Testis (tissue), 3 donors: ENCODE results near the gene BLZF1. TPM values are rescaled to one million over a fixed set of nuclear protein-coding genes. Genes with fewer than 3 reads are reported as not detected.

Experiments used
- DNase-seq: peaks from one replicate; pipeline ENCODE4 v3.0.0-alpha.2; 2019
- H3K27ac ChIP-seq, 2 donors: fragments of 200-600 bp; sonication (generic); one replicate each; pipeline ENCODE4 v1.5.1; 2019
- H3K27me3 ChIP-seq: fragments of 200-600 bp; sonication (generic); one replicate; pipeline ENCODE4 v1.5.1; 2019
- H3K36me3 ChIP-seq: fragments of 200-600 bp; sonication (generic); one replicate; pipeline ENCODE4 v1.5.1; 2017; ENCODE audit warnings: low read depth; ENCODE audit errors: missing control alignments
- H3K4me1 ChIP-seq: fragments of 200-600 bp; sonication (generic); one replicate; pipeline ENCODE4 v1.5.1; 2019
- H3K4me3 ChIP-seq, 2 donors: fragments of 200-600 bp; sonication (generic); one replicate each; pipeline ENCODE4 v1.5.1; 2017 to 2019
- H3K9me3 ChIP-seq: fragments of 200-600 bp; sonication (generic); one replicate; pipeline ENCODE4 v1.5.1; 2017
- POLR2A ChIP-seq: fragments of 450-650 bp; IDR thresholded peaks from one replicate; pipeline ENCODE4 v1.6.1; 2017; ENCODE audit warnings: antibody characterized with exemption, mild to moderate bottlenecking, moderate library complexity
- WGBS, 2 donors: methylation state at CpG; one replicate each; pipeline ENCODE4 v1.1.5; 2018; 5-methylcytosine and 5-hydroxymethylcytosine counted together
- intact Hi-C: fragments of 100-400 bp; cut with DNase I; formaldehyde crosslinking; loops from one replicate; pipeline ENCODE4 v1.15.1; 2023; ENCODE audit warnings: low total_unique reads
- polyA plus RNA-seq: library from polyadenylated mRNA; stranded (reverse); fragments of 350-450 nt; fragmentation: Illumina TruSeq; extraction: RNeasy Lipid Tissue Mini Kit (QIAGEN cat#74804); gene quantifications from one replicate; pipeline ENCODE4 v1.2.3, GENCODE V29; 2014; ENCODE audit warnings: low read depth, low replicate concordance; ENCODE audit not compliant: insufficient read depth
- total RNA-seq, 2 donors: library from RNA; depleted of rRNA; stranded (reverse); fragments of >200 nt; gene quantifications; one replicate each; pipeline ENCODE4 v1.2.3, GENCODE V29; 2016
- TF ChIP-seq, protein P1 (sequence below), 3 experiments: fragments of 450-650 bp in 2 of 3; fragments of 200-600 bp in 1 of 3; sonication (generic) in 1 of 3; IDR thresholded peaks; one replicate each; pipeline ENCODE4 v1.5.1; 2016 to 2019; ENCODE audit warnings: antibody characterized with exemption in 3 of 3, mild to moderate bottlenecking in 2 of 3, moderate library complexity in 1 of 3

BLZF1 gene
- total and polyA plus RNA-seq, 3 donors from 2014 or later = 33.4 to 44.2 (median 35.1) TPM

- DNase-seq = no peak
- TF ChIP-seq, protein P1, sequence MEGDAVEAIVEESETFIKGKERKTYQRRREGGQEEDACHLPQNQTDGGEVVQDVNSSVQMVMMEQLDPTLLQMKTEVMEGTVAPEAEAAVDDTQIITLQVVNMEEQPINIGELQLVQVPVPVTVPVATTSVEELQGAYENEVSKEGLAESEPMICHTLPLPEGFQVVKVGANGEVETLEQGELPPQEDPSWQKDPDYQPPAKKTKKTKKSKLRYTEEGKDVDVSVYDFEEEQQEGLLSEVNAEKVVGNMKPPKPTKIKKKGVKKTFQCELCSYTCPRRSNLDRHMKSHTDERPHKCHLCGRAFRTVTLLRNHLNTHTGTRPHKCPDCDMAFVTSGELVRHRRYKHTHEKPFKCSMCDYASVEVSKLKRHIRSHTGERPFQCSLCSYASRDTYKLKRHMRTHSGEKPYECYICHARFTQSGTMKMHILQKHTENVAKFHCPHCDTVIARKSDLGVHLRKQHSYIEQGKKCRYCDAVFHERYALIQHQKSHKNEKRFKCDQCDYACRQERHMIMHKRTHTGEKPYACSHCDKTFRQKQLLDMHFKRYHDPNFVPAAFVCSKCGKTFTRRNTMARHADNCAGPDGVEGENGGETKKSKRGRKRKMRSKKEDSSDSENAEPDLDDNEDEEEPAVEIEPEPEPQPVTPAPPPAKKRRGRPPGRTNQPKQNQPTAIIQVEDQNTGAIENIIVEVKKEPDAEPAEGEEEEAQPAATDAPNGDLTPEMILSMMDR (IDR thresholded peaks at IDR 0.05) = no peak
- TF ChIP-seq POLR2A = no peak
- WGBS, 2 donors = 81% methylated on average over 1 of the region's 1 CpG
- H3K9me3 ChIP-seq = no peaks in the 10 kb centered on the region
- H3K27me3 ChIP-seq = no peaks in the 10 kb centered on the region
- H3K27ac ChIP-seq = no peak overlapping the region
- no peak overlapping the region for H3K4me3 ChIP-seq
- no peaks in the 10 kb centered on the region for H3K4me1 ChIP-seq
- H3K36me3 ChIP-seq = no peaks in the 10 kb centered on the region
- intact Hi-C loops = no loop called here
Measured at GRCh38 chr1:169325117-169325516, 42.9 kb upstream of the BLZF1 start.

GRCh38 chr1:169326261-169326955 is 41.6 kb upstream of the BLZF1 start:
- intact Hi-C loops = no loop called here
- H3K27me3 ChIP-seq = no peaks in the 10 kb centered on the region
- no peaks in the 10 kb centered on the region for H3K4me1 ChIP-seq
- H3K4me3 ChIP-seq = no peak overlapping the region
- H3K9me3 ChIP-seq = no peaks in the 10 kb centered on the region
- 81% methylated on average over 3 of the region's 3 CpGs for WGBS, 2 donors
- H3K27ac ChIP-seq = no peak overlapping the region
- TF ChIP-seq, protein P1 (IDR thresholded peaks at IDR 0.05) = no peak
- no peak for TF ChIP-seq POLR2A
- no peak for DNase-seq
- H3K36me3 ChIP-seq = no peaks in the 10 kb centered on the region

- no peaks in the 10 kb centered on the region for H3K36me3 ChIP-seq
- DNase-seq = no peak
- H3K4me1 ChIP-seq = no peaks in the 10 kb centered on the region
- H3K27me3 ChIP-seq = no peaks in the 10 kb centered on the region
- no peak overlapping the region for H3K4me3 ChIP-seq
- intact Hi-C loops = no loop called here
- TF ChIP-seq POLR2A = no peak
- TF ChIP-seq, protein P1 (IDR thresholded peaks at IDR 0.05) = no peak
- H3K9me3 ChIP-seq = no peaks in the 10 kb centered on the region
- H3K27ac ChIP-seq = no peak overlapping the region
Measured at GRCh38 chr1:169326956-169327268, 41.1 kb upstream of the BLZF1 start.

GRCh38 chr1:169327875-169328274 is 40.1 kb upstream of the BLZF1 start:
- 86 to 100% methylated on average over 2 of the region's 2 CpGs for WGBS, 2 donors
- H3K9me3 ChIP-seq = no peaks in the 10 kb centered on the region
- no peak overlapping the region for H3K4me3 ChIP-seq
- no peak for DNase-seq
- H3K27me3 ChIP-seq = no peaks in the 10 kb centered on the region
- intact Hi-C loops = no loop called here
- H3K27ac ChIP-seq = no peak overlapping the region
- TF ChIP-seq, protein P1 (IDR thresholded peaks at IDR 0.05) = no peak
- TF ChIP-seq POLR2A = no peak
- no peaks in the 10 kb centered on the region for H3K4me1 ChIP-seq
- H3K36me3 ChIP-seq = no peaks in the 10 kb centered on the region

DNA sequence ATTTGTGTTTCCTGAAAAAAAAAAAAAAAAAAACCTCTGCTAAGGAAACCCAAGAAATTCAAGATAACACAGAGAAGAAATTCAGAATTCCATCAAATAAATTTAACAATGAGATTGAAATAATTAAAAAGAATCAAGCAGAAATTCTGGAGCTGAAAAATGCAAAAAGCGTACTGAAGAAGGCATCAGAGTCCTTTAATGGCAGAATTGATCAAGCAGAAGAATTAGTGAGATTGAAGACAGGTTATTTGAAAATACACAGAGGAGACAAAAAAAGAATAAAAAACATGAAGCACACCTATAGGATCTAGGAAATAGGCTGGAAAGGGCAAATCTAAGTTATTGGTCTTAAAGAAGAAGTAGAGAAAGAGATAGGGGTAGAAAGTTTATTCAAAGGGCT is 38.6 kb upstream of the BLZF1 start:
- no peaks in the 10 kb centered on the region for H3K9me3 ChIP-seq
- WGBS, 2 donors = 100% methylated on average over 1 of the region's 1 CpG
- no peak for DNase-seq
- H3K27ac ChIP-seq = no peak overlapping the region
- no peaks in the 10 kb centered on the region for H3K4me1 ChIP-seq
- no peak overlapping the region for H3K4me3 ChIP-seq
- no peaks in the 10 kb centered on the region for H3K27me3 ChIP-seq
- TF ChIP-seq, protein P1 (IDR thresholded peaks at IDR 0.05) = no peak
- no peak for TF ChIP-seq POLR2A
- intact Hi-C loops = no loop called here
- H3K36me3 ChIP-seq = no peaks in the 10 kb centered on the region
